K562 (cell line): ENCODE results near the gene GAB2. TPM values are rescaled to one million over a fixed set of nuclear protein-coding genes. Genes with fewer than 3 reads are reported as not detected.
A peak's percentile ranks its signal among the peaks of the same experiment; 100 is the strongest.

Experiments
- ATAC-seq: fragments of 200-7000 bp; cut with Tn5 transposase; 3 replicates; pipeline ENCODE4 v1.9.1; 2020; ENCODE audit warnings: moderate library complexity
- BruUV-seq: library from RNA; stranded (reverse); fragments of 400-500 nt; replicated peaks from 2 replicates; lab custom pipeline; 2021; lab: Mats Ljungman, UMichigan
- CTCF ChIA-PET: fragments of 300-600 bp; formaldehyde crosslinking; extraction: SDS; loops from one replicate; lab custom pipeline; 2021; ENCODE audit warnings: low intra/inter-chr PET ratio; lab: Yijun Ruan, JAX
- POLR2A ChIA-PET: fragments of 300-600, 350-650 bp; sonication (Branson Sonifier 250); formaldehyde crosslinking; extraction: SDS; loops from one replicate; lab custom pipeline; 2021; ENCODE audit warnings: antibody characterized with exemption, inconsistent platforms; lab: Yijun Ruan, JAX
- DNase-seq, 4 experiments: peaks; one replicate each; pipeline versions ENCODE4 v3.0.0 to v3.0.0-alpha.2; 2011 to 2018; ENCODE audit warnings: low spot score in 3 of 4, mixed read lengths in 3 of 4; ENCODE audit errors: extremely low read depth in 1 of 4
- FAIRE-seq: peaks from 2 replicates; lab custom pipeline; 2011; peaks lifted over from hg19 to GRCh38; lab: Jason Lieb, UNC
- H2AFZ ChIP-seq: 2 replicates; pipeline ENCODE4 v1.6.0; 2011; ENCODE audit warnings: low read depth, low read length, control low read depth, inconsistent platforms
- H3K27ac ChIP-seq: fragments of 200-600 bp; 3 replicates; pipeline ENCODE4 v1.8.0; 2011; ENCODE audit warnings: low read depth, mild to moderate bottlenecking, control low read depth, inconsistent platforms, low read length, moderate library complexity, mixed read lengths; ENCODE audit errors: extremely low read depth
- H3K27me3 ChIP-seq, 2 experiments: fragments of 300-600 bp in 1 of 2; 2 replicates in 1 of 2; 3 replicates in 1 of 2; pipeline versions ENCODE4 v1.6.0 to v1.8.0; 2011; ENCODE audit warnings: inconsistent platforms in 2 of 2, low read length in 2 of 2, mild to moderate bottlenecking in 1 of 2, mixed read lengths in 1 of 2, moderate library complexity in 1 of 2; ENCODE audit not compliant: control insufficient read depth in 2 of 2, insufficient read depth in 2 of 2
- H3K36me3 ChIP-seq: fragments of 300-600 bp; 3 replicates; pipeline ENCODE4 v1.8.0; 2011; ENCODE audit warnings: mild to moderate bottlenecking, low read length, inconsistent platforms; ENCODE audit not compliant: control insufficient read depth, insufficient read depth
- H3K4me1 ChIP-seq, 2 experiments: fragments of 200-600 bp in 1 of 2; replicated peaks in 1 of 2; 2 replicates in 1 of 2; 3 replicates in 1 of 2; pipeline versions ENCODE4 v1.5.1 to v1.8.0; 2011; ENCODE audit warnings: inconsistent platforms in 2 of 2, low read length in 2 of 2, mild to moderate bottlenecking in 1 of 2, mixed read lengths in 1 of 2, moderate library complexity in 1 of 2; ENCODE audit not compliant: control insufficient read depth in 2 of 2, insufficient read depth in 2 of 2
- H3K4me2 ChIP-seq: 2 replicates; pipeline ENCODE4 v1.6.1; 2011; ENCODE audit warnings: low read length, control low read depth, inconsistent platforms, mixed read lengths; ENCODE audit not compliant: insufficient read depth
- H3K4me3 ChIP-seq: fragments of 200-600 bp; sonication (generic), shearing (Covaris generic); 2 replicates; pipeline ENCODE4 v1.5.1; 2016; ENCODE audit warnings: control low read depth, inconsistent platforms
- H3K79me2 ChIP-seq: fragments of 200-600 bp; 3 replicates; pipeline ENCODE4 v1.8.0; 2011; ENCODE audit warnings: low read length, inconsistent platforms; ENCODE audit not compliant: control insufficient read depth, insufficient read depth
- H3K9ac ChIP-seq, 2 experiments: 2 replicates each; pipeline versions ENCODE4 v1.6.0 to v1.6.1; 2011; ENCODE audit warnings: low read depth in 2 of 2, low read length in 2 of 2, control low read depth in 1 of 2, inconsistent platforms in 1 of 2, mild to moderate bottlenecking in 1 of 2, mixed read lengths in 1 of 2; ENCODE audit not compliant: insufficient read depth in 1 of 2
- H3K9me1 ChIP-seq: one replicate; pipeline ENCODE4 v1.6.0; 2011; ENCODE audit warnings: inconsistent platforms, mild to moderate bottlenecking, low read length, moderate library complexity; ENCODE audit not compliant: control insufficient read depth, insufficient read depth
- H3K9me3 ChIP-seq: replicated peaks from 2 replicates; pipeline ENCODE4 v1.5.1; 2011; ENCODE audit warnings: low read depth, low read length, inconsistent platforms; ENCODE audit not compliant: control insufficient read depth, insufficient read depth
- H4K20me1 ChIP-seq: replicated peaks from 2 replicates; pipeline ENCODE4 v1.6.1; 2011; ENCODE audit warnings: low read length, inconsistent platforms, mixed read lengths; ENCODE audit not compliant: control insufficient read depth, insufficient read depth
- CHD1 ChIP-seq: fragments of 200-600 bp; sonication (generic); IDR thresholded peaks from one replicate; pipeline ENCODE4 v1.6.1; 2012; ENCODE audit warnings: mild to moderate bottlenecking, moderate library complexity, low read length, inconsistent platforms
- DMBX1 ChIP-seq: fragments of 250-450 bp; sonication (Bioruptor Pico); IDR thresholded peaks from 2 replicates; pipeline ENCODE4 v1.8.0; 2022; ENCODE audit warnings: inconsistent platforms, mild to moderate bottlenecking, moderate library complexity, borderline replicate concordance
- GABPB1 ChIP-seq: sonication (generic); formaldehyde crosslinking; IDR thresholded peaks from 2 replicates; pipeline ENCODE4 v1.8.0; 2022; ENCODE audit warnings: mild to moderate bottlenecking, missing genetic modification reagents
- MEIS2 ChIP-seq: fragments of 450-650 bp; IDR thresholded peaks from 2 replicates; pipeline ENCODE4 v1.6.1; 2014; ENCODE audit warnings: mild to moderate bottlenecking; ENCODE audit not compliant: partially characterized antibody
- PHF20 ChIP-seq: fragments of 450-650 bp; IDR thresholded peaks from 2 replicates; pipeline ENCODE4 v1.6.1; 2018; ENCODE audit not compliant: partially characterized antibody
- SLC30A9 ChIP-seq: fragments of 250-450 bp; sonication (Bioruptor Pico); IDR thresholded peaks from 2 replicates; pipeline ENCODE4 v1.8.0; 2022; ENCODE audit warnings: mild to moderate bottlenecking, moderate library complexity
- SMAD3 ChIP-seq: fragments of 450-650 bp; formaldehyde crosslinking; conservative IDR thresholded peaks from 2 replicates; pipeline ENCODE4 v1.4.0; 2020; ENCODE audit warnings: mild to moderate bottlenecking
- WGBS: fragments of 100-300 bp; shearing (Covaris generic); methylation state at CpG from one replicate; pipeline ENCODE4 v1.1.6; 2016; ENCODE audit warnings: low coverage, mixed read lengths; ENCODE audit not compliant: insufficient coverage; ENCODE audit errors: missing lambda C conversion rate; 5-methylcytosine and 5-hydroxymethylcytosine counted together
- in situ Hi-C: fragments of 300-500 bp; cut with MboI; formaldehyde crosslinking; loops from 4 replicates; pipeline ENCODE4 v1.15.0; 2018; ENCODE audit warnings: inconsistent platforms, mixed read lengths
- intact Hi-C: fragments of 100-400 bp; cut with micrococcal nuclease; formaldehyde crosslinking; loops from 2 replicates; pipeline ENCODE4 v1.14.2; 2022
- polyA plus RNA-seq, 8 experiments: library from polyadenylated mRNA; depleted of rRNA in 4 of 8; stranded (reverse) in 5 of 8; unstranded in 3 of 8; fragments of >200 nt; fragmentation: Nextera tagmentation in 2 of 8; fragmentation: Illumina TruSeq in 1 of 8; extraction: Ambion mirVana in 2 of 8; extraction: Trizol in 1 of 8; gene quantifications; 2 replicates each; pipeline versions ENCODE4 v1.2.1 to v1.2.3, GENCODE V29; 2011 to 2014; ENCODE audit warnings: inconsistent platforms in 1 of 8, missing spikeins in 1 of 8
- total RNA-seq, 7 experiments: library from RNA; depleted of rRNA in 6 of 7; stranded (reverse); fragments of >200 nt in 6 of 7; fragmentation: Illumina TruSeq in 2 of 7; extraction: Trizol in 2 of 7; gene quantifications; 2 replicates each; pipeline versions ENCODE4 v1.2.1 to v1.2.3, GENCODE V29; 2011 to 2021; ENCODE audit warnings: low replicate concordance in 1 of 7
- TF ChIP-seq, protein P1 (sequence below): fragments of 150-350 bp; IDR thresholded peaks from 2 replicates; pipeline ENCODE4 v1.6.1; 2014; ENCODE audit warnings: low read depth, mild to moderate bottlenecking, low read length, borderline replicate concordance
- TF ChIP-seq, protein P2 (sequence below): fragments of 450-650 bp; IDR thresholded peaks from 2 replicates; pipeline ENCODE4 v1.6.1; 2017; ENCODE audit warnings: antibody characterized with exemption, mild to moderate bottlenecking
- TF ChIP-seq, protein P3 (sequence below): fragments of 450-650 bp; IDR thresholded peaks from 2 replicates; pipeline ENCODE4 v1.6.1; 2018; ENCODE audit not compliant: partially characterized antibody

The GAB2 gene
- total and polyA plus RNA-seq, 9 of the 15 experiments (the other 6 are each of a cell fraction or from before 2014, with no cell fraction given): 2.3 to 35.2 (median 16.1) TPM

DNA sequence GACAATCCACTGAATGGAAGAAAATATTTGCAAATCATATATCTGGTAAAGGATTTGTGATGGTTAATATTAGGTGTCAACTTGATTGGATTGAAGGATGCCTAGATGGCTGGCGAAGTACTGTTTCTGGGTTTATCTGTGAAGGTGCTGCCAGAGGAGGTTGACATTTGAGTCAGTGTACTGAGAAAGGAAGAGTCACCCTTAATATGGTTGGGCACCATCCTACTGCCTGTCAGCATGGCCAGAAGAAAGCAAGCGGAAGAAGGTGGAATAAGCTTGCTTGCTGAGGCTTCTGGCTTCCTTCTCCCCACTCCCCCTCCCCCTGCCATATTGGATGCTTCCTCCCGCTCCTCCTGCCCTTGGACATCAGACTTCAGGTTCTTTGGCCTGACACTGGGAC, 101.9 kb downstream of the GAB2 start:
- in situ Hi-C loops: no loop called here
- BruUV-seq: no TSS peak
- WGBS: 83% methylated on average over 3 of the region's 3 CpGs
- Histone ChIP-seq H3K4me3 (no peak overlapping the region), H3K9ac (0 out of 4 replicates have a peak overlapping the region, but pooled peaks of 1 of the 2 experiments have one; percentile 26), H3K9me3 (no peaks in the 10 kb centered on the region), H2AFZ (no peak overlapping the region), H3K79me2 (peaks cover 86% of the 10 kb centered on the region), H3K27ac (peak overlapping the region; percentile 16; the same call in 1 of the 3 replicates), H3K27me3 (no peaks in the 10 kb centered on the region), H3K4me2 (no peak overlapping the region), H4K20me1 (0 out of 2 replicates have a peak, but pooled peaks cover 3% of the 10 kb centered on the region), H3K4me1 (peaks cover 18 to 63% of the 10 kb centered on the region in 2 experiments), H3K9me1 (no peaks in the 10 kb centered on the region), H3K36me3 (no peaks in the 10 kb centered on the region)
- FAIRE-seq: no peak
- ATAC-seq: no peak; the same call in 1 of the 3 replicates
- ChIA-PET POLR2A (interaction anchor here (0.5 to 2.1 kb wide), 3 partner anchors 10 to 1013 kb away, joined by 4 to 5 read pairs (median 4); no protein-coding TSS in a partner anchor), CTCF (no interaction called here)
- no peak for DNase-seq
- intact Hi-C loops: no loop called here
- no peak for TF ChIP-seq GABPB1 (CRISPR knock-in tag)
- TF ChIP-seq, protein P1, sequence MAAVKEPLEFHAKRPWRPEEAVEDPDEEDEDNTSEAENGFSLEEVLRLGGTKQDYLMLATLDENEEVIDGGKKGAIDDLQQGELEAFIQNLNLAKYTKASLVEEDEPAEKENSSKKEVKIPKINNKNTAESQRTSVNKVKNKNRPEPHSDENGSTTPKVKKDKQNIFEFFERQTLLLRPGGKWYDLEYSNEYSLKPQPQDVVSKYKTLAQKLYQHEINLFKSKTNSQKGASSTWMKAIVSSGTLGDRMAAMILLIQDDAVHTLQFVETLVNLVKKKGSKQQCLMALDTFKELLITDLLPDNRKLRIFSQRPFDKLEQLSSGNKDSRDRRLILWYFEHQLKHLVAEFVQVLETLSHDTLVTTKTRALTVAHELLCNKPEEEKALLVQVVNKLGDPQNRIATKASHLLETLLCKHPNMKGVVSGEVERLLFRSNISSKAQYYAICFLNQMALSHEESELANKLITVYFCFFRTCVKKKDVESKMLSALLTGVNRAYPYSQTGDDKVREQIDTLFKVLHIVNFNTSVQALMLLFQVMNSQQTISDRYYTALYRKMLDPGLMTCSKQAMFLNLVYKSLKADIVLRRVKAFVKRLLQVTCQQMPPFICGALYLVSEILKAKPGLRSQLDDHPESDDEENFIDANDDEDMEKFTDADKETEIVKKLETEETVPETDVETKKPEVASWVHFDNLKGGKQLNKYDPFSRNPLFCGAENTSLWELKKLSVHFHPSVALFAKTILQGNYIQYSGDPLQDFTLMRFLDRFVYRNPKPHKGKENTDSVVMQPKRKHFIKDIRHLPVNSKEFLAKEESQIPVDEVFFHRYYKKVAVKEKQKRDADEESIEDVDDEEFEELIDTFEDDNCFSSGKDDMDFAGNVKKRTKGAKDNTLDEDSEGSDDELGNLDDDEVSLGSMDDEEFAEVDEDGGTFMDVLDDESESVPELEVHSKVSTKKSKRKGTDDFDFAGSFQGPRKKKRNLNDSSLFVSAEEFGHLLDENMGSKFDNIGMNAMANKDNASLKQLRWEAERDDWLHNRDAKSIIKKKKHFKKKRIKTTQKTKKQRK: no peak
- no peak for TF ChIP-seq SLC30A9
- no peak for TF ChIP-seq CHD1
- TF ChIP-seq, protein P2, sequence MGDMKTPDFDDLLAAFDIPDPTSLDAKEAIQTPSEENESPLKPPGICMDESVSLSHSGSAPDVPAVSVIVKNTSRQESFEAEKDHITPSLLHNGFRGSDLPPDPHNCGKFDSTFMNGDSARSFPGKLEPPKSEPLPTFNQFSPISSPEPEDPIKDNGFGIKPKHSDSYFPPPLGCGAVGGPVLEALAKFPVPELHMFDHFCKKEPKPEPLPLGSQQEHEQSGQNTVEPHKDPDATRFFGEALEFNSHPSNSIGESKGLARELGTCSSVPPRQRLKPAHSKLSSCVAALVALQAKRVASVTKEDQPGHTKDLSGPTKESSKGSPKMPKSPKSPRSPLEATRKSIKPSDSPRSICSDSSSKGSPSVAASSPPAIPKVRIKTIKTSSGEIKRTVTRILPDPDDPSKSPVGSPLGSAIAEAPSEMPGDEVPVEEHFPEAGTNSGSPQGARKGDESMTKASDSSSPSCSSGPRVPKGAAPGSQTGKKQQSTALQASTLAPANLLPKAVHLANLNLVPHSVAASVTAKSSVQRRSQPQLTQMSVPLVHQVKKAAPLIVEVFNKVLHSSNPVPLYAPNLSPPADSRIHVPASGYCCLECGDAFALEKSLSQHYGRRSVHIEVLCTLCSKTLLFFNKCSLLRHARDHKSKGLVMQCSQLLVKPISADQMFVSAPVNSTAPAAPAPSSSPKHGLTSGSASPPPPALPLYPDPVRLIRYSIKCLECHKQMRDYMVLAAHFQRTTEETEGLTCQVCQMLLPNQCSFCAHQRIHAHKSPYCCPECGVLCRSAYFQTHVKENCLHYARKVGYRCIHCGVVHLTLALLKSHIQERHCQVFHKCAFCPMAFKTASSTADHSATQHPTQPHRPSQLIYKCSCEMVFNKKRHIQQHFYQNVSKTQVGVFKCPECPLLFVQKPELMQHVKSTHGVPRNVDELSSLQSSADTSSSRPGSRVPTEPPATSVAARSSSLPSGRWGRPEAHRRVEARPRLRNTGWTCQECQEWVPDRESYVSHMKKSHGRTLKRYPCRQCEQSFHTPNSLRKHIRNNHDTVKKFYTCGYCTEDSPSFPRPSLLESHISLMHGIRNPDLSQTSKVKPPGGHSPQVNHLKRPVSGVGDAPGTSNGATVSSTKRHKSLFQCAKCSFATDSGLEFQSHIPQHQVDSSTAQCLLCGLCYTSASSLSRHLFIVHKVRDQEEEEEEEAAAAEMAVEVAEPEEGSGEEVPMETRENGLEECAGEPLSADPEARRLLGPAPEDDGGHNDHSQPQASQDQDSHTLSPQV: 0 out of 2 replicates have a peak, but pooled peaks have one; percentile 12
- no peak for TF ChIP-seq SMAD3 (CRISPR knock-in tag)
- TF ChIP-seq DMBX1 (CRISPR knock-in tag): 0 out of 2 replicates have a peak, but pooled peaks have one; percentile 44
- TF ChIP-seq, protein P3, sequence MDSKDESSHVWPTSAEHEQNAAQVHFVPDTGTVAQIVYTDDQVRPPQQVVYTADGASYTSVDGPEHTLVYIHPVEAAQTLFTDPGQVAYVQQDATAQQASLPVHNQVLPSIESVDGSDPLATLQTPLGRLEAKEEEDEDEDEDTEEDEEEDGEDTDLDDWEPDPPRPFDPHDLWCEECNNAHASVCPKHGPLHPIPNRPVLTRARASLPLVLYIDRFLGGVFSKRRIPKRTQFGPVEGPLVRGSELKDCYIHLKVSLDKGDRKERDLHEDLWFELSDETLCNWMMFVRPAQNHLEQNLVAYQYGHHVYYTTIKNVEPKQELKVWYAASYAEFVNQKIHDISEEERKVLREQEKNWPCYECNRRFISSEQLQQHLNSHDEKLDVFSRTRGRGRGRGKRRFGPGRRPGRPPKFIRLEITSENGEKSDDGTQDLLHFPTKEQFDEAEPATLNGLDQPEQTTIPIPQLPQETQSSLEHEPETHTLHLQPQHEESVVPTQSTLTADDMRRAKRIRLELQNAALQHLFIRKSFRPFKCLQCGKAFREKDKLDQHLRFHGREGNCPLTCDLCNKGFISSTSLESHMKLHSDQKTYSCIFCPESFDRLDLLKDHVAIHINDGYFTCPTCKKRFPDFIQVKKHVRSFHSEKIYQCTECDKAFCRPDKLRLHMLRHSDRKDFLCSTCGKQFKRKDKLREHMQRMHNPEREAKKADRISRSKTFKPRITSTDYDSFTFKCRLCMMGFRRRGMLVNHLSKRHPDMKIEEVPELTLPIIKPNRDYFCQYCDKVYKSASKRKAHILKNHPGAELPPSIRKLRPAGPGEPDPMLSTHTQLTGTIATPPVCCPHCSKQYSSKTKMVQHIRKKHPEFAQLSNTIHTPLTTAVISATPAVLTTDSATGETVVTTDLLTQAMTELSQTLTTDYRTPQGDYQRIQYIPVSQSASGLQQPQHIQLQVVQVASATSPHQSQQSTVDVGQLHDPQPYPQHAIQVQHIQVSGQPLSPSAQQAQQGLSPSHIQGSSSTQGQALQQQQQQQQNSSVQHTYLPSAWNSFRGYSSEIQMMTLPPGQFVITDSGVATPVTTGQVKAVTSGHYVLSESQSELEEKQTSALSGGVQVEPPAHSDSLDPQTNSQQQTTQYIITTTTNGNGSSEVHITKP: peak; percentile 79
- TF ChIP-seq MEIS2: no peak
- TF ChIP-seq PHF20: no peak
